Fibroblast of gingiva (primary cell): ENCODE measurements around the gene CCR5.

Experiments
- DNase-seq: peaks from one replicate; pipeline ENCODE4 v3.0.0-alpha.2; 2011; ENCODE audit warnings: low read depth

Gene CCR5

DNA sequence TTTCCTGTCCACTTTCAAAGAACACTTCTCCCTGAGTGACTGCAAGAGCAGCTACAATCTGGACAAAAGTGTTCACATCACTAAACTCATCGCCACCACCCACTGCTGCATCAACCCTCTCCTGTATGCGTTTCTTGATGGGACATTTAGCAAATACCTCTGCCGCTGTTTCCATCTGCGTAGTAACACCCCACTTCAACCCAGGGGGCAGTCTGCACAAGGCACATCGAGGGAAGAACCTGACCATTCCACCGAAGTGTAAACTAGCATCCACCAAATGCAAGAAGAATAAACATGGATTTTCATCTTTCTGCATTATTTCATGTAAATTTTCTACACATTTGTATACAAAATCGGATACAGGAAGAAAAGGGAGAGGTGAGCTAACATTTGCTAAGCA is 38.1 kb downstream of the CCR5 start:
- DNase-seq = no peak

DNA sequence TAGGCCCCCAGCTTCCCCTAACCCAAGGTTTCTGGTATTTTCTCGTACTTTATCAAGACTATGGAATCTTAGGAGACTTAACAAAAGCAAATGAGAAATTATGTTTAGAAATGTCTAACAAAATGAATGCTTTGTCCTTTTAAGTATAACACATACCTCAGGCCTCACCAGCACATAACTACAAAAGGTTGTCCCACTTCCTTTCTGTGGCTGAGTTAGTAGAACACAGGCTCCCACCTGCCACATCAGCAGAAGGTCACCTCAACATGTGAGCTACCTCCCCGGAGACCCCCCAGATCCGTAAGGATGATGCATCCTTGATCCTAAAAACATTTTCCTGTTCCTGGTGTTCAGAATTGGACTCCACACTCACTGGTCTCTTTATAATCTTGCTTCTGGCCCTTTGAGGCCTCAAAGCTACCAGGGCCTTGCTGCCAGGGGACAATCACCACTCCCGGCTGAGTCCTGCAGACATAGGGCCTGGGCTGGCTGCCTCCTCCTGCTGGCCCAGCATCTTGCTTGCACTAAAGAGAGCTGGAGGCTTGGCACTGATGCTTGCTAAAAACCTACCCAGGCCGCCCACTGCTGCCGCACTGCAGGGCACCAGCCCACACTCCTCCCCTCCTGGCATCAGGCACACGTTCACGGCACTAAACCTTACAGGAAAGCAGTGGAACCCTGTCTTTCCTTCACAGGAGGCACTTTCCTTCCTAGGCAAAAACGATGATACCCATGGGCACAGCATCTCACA is 39.2 kb downstream of the CCR5 start:
- no peak for DNase-seq

DNA sequence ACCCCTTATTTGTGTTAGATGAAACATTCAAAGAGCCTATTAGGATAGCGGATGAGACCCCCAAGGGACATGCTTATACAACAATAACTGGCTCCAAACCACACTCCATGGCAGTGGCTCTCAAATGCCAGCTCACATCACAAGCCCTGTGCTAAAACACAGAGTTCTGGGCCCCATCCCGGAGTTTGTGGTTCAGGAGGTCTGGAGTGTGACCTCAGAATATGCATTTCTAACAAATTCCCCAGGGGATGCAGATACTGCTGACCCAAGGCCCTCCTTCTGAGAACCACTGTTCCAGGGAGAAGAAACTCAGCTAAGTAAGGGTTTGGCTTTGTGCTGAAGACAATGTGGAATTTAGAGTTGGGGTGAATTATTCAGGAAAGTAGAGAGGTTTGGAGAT is 39.9 kb downstream of the CCR5 start:
- DNase-seq = peak; percentile 24

DNA sequence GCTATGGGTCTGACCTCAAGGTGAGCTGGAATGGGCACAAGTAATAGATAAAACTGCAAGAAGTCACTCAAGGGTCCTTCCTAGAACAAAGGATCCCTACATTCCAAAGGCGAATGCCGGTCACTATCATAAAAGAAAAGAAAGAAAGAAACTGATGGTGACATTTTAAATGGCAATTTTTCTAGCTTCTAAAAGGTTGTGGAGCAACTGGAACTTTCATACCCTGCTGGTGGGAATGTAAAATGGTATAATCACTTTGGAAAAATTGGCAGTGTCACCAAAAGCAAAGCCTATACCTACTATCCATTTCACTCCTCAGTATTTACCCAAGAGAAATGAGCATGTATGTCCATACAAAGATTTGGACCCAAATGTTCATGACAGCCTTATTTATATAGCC is 40.5 kb downstream of the CCR5 start:
- DNase-seq = no peak

DNA sequence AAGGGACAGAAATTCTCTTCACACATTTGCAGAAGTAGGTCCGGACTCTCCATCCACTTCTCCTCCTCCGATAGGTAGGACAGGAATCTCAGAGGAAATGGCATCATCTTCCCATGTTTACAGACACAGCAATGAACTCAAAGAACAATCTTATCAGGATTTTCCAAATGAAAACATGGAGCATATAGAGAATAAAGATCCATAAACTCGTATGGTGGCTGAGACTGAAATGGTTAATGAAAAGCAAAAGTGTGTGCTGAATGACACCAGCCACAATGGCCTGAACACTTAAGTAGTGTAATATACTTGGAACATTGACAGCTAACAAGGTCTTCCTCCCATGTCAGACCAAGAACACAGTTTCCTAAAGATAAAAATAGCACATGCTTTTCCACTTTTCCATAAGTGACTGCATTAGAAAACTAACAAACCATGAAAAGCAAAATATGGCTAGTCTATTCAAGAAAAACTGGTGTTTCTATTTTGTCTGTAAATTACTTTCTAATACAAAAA is 42.1 kb downstream of the CCR5 start:
- DNase-seq = no peak

DNA sequence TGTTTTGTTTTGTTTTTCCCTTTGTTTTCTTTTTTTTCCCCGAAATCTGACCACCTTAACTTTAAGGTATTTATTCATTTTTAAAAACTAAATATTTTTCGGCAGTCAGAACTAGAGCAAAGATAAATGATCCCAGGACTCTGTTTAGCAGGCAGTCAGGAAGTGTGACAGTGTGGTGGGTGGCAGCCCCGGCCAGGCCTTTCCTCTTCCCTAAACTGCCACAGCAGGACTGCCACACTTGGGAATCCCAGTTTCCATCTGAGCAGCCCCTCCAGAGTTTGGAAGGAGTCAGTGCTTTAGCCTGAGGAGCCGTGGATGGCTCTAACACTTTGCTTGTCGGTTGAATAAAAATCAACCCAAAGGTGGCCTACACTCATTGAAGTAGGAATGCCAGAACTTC is 43.2 kb downstream of the CCR5 start:
- no peak for DNase-seq

DNA sequence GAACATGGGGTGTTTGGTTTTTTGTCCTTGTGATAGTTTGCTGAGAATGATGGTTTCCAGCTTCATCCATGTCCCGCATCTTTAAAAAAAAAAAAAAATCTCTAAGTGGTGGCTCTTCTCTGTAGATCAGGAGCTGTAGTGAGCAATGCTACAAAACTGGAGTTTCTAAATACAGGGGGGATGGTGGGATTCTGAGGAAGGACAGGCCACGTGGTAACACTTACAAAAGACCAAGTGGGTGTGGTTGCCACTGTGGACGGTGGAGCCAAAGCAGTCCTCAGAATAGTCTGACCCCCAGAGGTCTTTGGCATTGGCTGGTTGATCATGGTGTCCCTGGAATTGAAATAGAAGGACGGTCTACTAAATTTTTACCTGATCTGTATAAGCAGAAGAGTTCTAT is 44.0 kb downstream of the CCR5 start:
- DNase-seq = no peak

DNA sequence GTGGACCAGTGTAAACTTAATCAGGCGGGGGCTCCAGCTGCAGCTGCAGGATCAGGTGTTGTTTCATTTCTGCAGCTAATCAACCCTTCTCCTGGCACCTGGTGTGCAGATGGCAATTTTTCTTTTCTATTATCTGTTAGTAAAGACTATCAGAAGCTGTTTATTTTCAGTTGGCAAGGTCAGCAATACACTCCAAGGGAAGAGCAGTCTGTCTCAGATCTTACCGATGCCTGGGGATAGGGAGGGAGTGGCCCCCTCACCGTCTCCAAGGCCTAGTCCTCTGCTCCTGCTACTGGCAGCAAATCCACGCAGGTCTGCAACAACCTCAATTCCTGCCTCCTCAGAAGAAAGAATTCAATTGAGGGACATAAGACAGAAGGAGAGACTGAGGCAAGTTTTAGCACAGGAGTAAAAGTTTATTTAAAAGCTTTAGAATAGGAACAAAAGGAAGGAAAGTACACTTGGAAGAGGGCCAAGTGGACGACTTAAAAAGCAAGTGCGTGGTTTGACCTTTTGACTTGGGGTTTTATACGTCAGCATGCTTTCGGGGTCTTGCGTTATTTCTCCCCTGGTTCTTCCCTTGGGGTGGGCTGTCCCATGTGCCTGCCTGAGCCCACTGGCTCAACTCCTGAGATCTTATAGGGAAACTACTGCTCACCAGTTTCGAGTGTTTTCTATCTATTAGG is 45.5 kb downstream of the CCR5 start:
- no peak for DNase-seq

DNA sequence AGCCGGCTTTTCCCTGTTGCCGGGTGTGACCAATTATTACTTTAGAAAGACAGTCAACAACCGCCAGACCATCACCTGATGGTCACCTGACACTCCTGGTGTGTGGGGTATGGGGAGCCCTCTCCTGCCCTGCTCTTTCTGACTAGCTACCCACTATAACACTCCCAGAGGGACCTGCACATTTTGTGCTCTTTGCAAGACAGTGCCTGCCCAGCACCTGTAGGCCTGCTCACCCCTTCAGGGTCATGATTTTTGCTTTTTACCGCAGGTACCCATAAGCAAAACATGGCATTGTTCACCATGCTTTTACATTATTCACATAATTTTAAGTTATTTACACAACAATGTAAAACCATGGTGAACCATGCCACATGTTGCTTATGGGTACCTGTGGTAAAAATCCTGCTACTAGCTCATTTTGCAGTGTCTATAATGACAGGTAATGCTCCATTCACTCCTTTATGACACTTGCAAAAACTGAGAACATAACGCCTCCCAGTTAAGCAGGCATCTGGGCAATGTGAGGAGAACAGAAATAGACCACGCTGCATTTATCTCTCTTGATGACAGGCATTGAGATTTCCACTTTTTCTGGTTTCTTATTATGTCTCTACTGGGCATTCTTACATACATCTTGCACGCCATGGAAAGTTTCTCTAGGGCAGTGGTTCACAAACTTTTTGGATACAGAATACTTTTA is 46.2 kb downstream of the CCR5 start:
- no peak for DNase-seq

DNA sequence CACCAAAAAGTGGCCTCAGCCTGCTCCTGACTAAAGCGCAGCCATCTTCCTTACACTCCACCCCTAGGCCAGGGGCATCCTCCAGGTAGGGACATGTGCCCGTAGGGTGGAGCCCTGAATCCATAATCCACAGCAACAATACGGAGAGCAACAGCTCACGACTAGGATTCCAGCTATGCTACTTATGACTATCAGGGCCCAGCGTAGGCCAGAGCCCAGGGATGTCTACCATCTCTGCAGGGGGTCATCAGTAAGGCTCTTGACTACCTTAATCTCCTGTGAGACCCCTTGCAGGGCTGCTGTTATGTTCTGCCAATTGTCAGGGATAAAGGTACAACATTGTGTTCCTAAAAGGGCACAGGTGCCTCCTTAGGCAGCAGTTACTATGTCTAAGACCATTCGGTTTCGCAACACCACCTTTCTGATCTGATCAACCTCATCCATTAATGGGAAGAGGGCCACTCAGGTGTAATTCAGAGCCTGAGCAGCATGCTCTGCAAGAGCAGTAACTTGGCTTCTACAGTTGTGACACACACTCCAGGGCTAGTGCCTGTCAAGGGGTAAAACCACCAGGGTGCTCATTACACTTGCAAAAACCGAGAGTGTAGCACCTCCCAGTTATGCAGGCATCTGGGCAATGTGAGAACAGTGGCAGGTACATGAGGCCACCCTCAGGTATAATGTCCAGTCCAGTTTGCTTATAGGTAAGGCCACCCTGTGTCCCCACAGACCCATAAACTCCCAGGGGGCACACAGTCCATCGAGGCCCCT is 47.3 kb downstream of the CCR5 start:
- DNase-seq = no peak

DNA sequence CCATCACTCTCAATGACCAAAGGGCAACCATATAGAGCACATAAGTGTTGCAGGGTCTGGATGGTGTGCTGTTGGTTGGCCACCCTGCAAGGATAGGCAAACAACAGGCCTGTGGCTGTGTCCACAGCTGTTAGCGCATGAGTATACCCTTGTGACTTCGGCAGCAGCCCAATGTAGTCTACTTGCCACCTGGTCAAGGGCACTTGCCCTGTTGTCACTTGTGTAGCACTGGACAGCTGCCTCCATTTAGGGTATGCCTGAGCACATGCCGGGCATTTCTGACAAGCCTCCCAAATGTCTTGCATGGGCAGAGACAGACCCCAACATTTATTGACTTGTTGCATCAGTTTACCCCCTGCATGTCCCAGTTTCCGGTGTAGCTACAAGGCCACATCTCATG is 49.1 kb downstream of the CCR5 start:
- no peak for DNase-seq

DNA sequence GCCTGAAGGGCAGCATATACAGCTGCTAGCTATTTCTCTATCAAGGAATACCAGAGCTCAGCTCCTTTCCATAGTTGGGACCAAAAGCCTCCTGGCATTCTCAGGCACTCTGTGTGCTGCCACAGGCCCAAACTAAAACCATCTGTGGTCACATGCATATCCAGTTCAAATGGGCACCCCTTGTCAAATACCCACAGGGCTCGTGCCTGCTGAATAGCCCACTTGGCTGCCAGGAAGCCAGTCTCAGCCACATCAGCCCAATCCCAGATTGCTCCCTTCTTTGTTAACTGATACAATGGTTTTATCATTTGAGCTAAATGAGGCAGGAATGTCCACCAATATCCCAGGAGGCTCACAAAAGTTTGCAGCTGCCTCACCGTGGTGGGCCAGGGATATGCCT is 50.2 kb downstream of the CCR5 start:
- DNase-seq = no peak

DNA sequence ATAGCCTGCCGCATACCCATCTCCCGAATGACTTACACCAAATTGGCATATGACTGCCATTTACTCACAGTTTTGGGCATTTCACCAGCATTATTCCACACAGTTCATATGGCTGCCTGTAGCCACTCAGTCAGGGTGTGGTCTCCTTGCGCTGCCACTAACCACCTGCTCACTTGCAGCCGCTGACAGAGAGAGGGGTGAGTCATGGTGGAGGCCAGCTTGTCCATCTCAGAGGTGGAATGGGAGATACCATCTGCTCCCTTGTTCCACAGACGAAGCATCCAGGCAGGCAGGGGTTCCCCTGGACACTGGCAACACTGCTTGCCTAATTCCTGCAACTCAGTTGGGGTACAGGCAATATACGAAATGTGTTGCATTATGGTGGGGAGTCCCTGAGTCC is 51.9 kb downstream of the CCR5 start:
- DNase-seq = no peak

DNA sequence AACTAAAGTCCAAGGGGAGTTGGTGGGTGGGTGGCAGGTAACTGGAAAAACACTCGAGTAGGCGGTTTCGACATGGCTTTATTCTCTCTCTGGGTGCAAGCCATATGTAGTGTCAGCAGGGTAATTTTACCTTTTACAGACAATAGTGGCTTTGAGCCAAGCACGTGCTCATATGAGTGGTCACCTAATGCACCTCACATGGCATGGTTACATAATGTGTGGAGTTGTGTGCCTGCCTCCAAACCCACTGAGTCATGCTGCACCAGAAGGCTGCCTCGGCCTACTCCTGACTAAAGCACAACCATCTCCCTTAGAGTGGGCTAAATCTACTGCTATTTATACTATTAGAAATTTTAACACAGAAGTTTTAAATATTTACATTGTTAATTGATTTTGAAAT is 52.8 kb downstream of the CCR5 start:
- DNase-seq = no peak
